Measurements from ENCODE around the gene DLX6.
"Not testable (repeated sequence)": the region's sequence is repeated elsewhere in the genome, so short reads cannot be mapped to it uniquely, and the experiment has no call there.

Gene DLX6

DNA sequence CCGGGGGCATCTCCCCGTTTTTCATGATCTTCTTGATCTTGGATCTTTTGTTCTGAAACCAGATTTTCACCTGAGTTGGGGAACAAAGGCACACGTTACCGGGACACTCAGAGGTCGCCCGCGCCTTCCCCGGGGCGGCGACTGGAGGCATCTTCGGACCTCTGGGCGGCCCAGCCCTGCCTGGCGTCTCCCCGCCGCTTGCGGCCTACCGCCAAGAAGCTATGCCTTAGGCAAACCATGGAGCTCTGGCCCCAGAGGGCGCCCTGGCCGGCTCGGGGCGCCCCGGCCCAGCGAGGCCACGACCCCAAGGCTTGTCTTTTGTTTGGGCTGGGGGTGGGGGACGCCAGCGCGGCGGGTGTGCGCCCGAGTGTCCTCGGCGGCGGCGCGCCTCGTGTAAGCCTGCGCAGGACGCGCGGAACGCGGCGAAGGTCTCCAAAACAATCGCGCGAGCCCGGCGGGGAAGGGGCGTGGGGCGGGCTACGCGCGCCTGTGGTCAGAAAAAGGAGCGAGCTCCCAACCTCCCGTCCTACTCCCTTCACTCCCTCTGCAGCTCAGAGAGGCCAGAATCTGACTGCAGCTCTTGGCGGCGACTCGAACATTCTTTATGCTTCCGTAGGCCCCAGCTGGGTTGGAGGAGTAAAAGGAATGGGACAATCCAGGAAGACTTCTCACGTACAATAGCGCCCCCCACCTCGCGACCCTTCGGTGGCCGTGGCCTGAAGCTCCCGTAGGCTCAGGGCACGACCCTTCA is 15.8 kb downstream of the DLX6 start:
- Mint-ChIP-seq H3K27ac (peak overlapping the region; percentile 45), H3K36me3 (ENCODE audit: low read depth) (peaks cover 6% of the 10 kb centered on the region), H3K27me3 (ENCODE audit: low read depth) (peaks cover 95% of the 10 kb centered on the region), H3K9me3 (no peaks in the 10 kb centered on the region), H3K4me1 (ENCODE audit: low read depth) (peaks cover 13% of the 10 kb centered on the region), H3K4me3 (no peak overlapping the region)

GRCh38 chr7:97021747-97022490 is 16.6 kb downstream of the DLX6 start:
- Mint-ChIP-seq H3K27ac (peak overlapping the region; percentile 70), H3K4me1 (ENCODE audit: low read depth) (peaks cover 21% of the 10 kb centered on the region), H3K36me3 (ENCODE audit: low read depth) (peaks cover 6% of the 10 kb centered on the region), H3K9me3 (no peaks in the 10 kb centered on the region), H3K27me3 (ENCODE audit: low read depth) (peaks cover 95% of the 10 kb centered on the region), H3K4me3 (no peak overlapping the region)

- Mint-ChIP-seq H3K27ac (peak overlapping the region; percentile 70), H3K27me3 (ENCODE audit: low read depth) (peaks cover 95% of the 10 kb centered on the region), H3K9me3 (no peaks in the 10 kb centered on the region), H3K4me3 (no peak overlapping the region), H3K36me3 (ENCODE audit: low read depth) (peaks cover 6% of the 10 kb centered on the region), H3K4me1 (ENCODE audit: low read depth) (peaks cover 28% of the 10 kb centered on the region)
Measured at GRCh38 chr7:97022491-97023306, 17.3 kb downstream of the DLX6 start.

- peaks cover 30% of the 10 kb centered on the region for H3K4me1 Mint-ChIP-seq (ENCODE audit: low read depth)
- no peaks in the 10 kb centered on the region for H3K9me3 Mint-ChIP-seq
- peaks cover 88% of the 10 kb centered on the region for H3K27me3 Mint-ChIP-seq (ENCODE audit: low read depth)
- peaks cover 6% of the 10 kb centered on the region for H3K36me3 Mint-ChIP-seq (ENCODE audit: low read depth)
- H3K27ac Mint-ChIP-seq: peak within 1 kb of the TSS; percentile 65
- H3K4me3 Mint-ChIP-seq: no peak within 1 kb of the TSS
Measured at GRCh38 chr7:97024209-97025129, 19.1 kb downstream of the DLX6 start, which contains the start of gene DLX5. DLX5 (minus strand) TSS chr7:97024831; CDS start chr7:97024623, 208 bp downstream.

- Mint-ChIP-seq H3K27me3 (ENCODE audit: low read depth) (peaks cover 81% of the 10 kb centered on the region), H3K36me3 (ENCODE audit: low read depth) (peaks cover 6% of the 10 kb centered on the region), H3K4me1 (ENCODE audit: low read depth) (peaks cover 30% of the 10 kb centered on the region), H3K4me3 (no peak overlapping the region), H3K9me3 (no peaks in the 10 kb centered on the region), H3K27ac (no peak overlapping the region)
Measured at GRCh38 chr7:97025130-97025499, 19.8 kb downstream of the DLX6 start.

DNA sequence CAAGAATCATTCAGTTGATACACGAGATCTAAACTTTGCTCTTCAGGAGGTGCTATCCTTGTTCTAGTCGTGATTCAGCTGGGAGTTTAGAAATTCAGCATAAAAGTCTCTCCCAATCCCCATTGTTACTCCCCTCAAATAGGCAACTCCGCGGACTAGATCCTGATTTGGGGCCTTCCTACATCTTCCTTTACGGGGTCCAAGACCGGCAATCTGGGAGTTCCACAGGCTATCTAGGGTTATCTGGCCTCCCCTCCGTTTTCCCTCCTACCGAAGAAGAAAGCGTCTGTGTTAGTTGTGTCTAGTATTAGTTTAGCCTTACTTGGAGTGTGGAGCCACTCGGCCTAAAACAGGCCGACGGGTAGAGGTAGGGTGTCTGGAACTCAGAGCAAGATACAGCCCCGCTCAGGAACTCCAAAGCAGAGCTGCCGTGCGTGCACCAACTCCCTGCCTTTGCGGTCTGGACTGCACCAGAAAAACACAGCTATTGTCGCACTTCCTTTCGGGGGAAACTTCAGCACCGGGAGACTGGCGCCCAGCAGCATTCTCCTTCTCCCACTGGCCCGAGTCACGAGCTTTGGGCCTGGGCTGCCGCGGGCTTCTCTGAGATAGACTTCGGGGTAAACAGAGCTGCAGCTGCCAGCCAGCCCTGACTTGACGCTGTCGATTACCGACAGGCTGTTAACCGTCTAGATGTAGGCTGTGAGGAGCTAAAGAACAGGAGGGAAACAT is 20.8 kb downstream of the DLX6 start:
- H3K36me3 Mint-ChIP-seq (ENCODE audit: low read depth): peaks cover 6% of the 10 kb centered on the region
- H3K27me3 Mint-ChIP-seq (ENCODE audit: low read depth): peaks cover 73% of the 10 kb centered on the region
- H3K4me1 Mint-ChIP-seq (ENCODE audit: low read depth): peaks cover 30% of the 10 kb centered on the region
- H3K27ac Mint-ChIP-seq: no peak overlapping the region
- no peaks in the 10 kb centered on the region for H3K9me3 Mint-ChIP-seq
- H3K4me3 Mint-ChIP-seq: no peak overlapping the region

- no peaks in the 10 kb centered on the region for H3K9me3 Mint-ChIP-seq
- peak overlapping the region; percentile 52 for H3K27ac Mint-ChIP-seq
- H3K27me3 Mint-ChIP-seq (ENCODE audit: low read depth): peaks cover 68% of the 10 kb centered on the region
- H3K36me3 Mint-ChIP-seq (ENCODE audit: low read depth): peaks cover 6% of the 10 kb centered on the region
- no peak overlapping the region for H3K4me3 Mint-ChIP-seq
- H3K4me1 Mint-ChIP-seq (ENCODE audit: low read depth): peaks cover 30% of the 10 kb centered on the region
Measured at GRCh38 chr7:97026715-97027426, 21.5 kb downstream of the DLX6 start.

- Mint-ChIP-seq H3K27me3 (ENCODE audit: low read depth) (peaks cover 65% of the 10 kb centered on the region), H3K9me3 (no peaks in the 10 kb centered on the region), H3K4me3 (no peak overlapping the region), H3K27ac (no peak overlapping the region), H3K36me3 (ENCODE audit: low read depth) (peaks cover 3% of the 10 kb centered on the region), H3K4me1 (ENCODE audit: low read depth) (peaks cover 27% of the 10 kb centered on the region)
Measured at GRCh38 chr7:97027427-97028234, 22.3 kb downstream of the DLX6 start.

GRCh38 chr7:97034213-97034852 is 29.0 kb downstream of the DLX6 start:
- not testable (repeated sequence) for H3K9me3 Mint-ChIP-seq; H3K4me1 Mint-ChIP-seq (ENCODE audit: low read depth); H3K4me3 Mint-ChIP-seq; H3K36me3 Mint-ChIP-seq (ENCODE audit: low read depth); H3K27me3 Mint-ChIP-seq (ENCODE audit: low read depth); H3K27ac Mint-ChIP-seq

DNA sequence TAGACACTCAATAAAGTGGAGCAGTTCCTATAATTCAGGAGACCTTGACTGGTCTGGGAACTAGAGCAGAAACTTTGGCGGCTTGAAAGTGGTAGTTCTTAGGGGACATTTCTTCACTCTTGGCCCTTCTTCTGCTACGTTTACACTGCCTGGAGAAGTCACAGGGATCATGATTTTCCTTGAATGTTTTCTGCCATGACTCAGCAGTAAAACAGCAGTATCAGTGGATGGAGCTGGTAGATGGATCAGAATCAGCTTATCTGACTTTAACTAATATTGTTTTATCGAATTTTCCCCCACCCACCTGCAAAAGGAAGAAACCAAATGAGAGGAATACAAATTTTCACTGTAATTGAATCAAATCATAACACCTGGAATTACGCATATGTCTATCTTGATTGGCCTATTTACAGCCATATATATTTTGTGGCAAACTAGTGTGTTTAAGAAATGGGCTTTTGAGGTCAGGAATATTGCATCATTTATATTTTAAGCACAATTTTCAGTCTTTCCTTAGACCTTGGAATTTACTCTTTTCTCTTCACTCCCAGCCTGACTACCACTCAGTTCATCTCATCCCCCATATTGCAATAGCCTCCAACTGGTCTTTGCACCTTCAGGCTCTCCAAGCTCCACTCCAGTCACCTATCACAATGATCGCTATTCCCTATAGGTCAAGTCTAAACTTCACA is 34.2 kb downstream of the DLX6 start:
- no peaks in the 10 kb centered on the region for H3K4me1 Mint-ChIP-seq (ENCODE audit: low read depth)
- peaks cover 23% of the 10 kb centered on the region for H3K27me3 Mint-ChIP-seq (ENCODE audit: low read depth)
- no peak overlapping the region for H3K4me3 Mint-ChIP-seq
- no peaks in the 10 kb centered on the region for H3K9me3 Mint-ChIP-seq
- H3K36me3 Mint-ChIP-seq (ENCODE audit: low read depth): no peaks in the 10 kb centered on the region
- no peak overlapping the region for H3K27ac Mint-ChIP-seq

DNA sequence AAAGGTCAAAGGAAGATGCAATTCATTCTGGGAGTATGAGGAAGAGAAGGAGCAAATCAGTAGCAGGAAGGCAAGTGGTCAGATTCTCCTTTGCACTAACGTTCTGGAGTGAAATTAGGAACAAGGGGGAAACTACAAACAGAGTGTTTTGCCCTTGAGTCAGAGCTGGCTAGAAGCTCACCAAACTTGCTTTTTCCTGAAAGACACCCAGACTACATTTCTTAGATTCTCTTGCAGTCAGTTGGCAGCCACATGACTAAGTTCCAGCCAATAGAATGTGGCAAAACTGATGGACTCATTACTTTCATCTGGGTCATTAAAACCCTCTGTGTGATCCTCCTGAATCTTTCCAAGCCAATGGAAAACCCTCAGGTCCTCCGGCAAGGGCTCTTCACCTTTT is 37.9 kb downstream of the DLX6 start:
- H3K4me3 Mint-ChIP-seq: no peak overlapping the region
- no peak overlapping the region for H3K27ac Mint-ChIP-seq
- H3K4me1 Mint-ChIP-seq (ENCODE audit: low read depth): no peaks in the 10 kb centered on the region
- no peaks in the 10 kb centered on the region for H3K36me3 Mint-ChIP-seq (ENCODE audit: low read depth)
- H3K9me3 Mint-ChIP-seq: no peaks in the 10 kb centered on the region
- H3K27me3 Mint-ChIP-seq (ENCODE audit: low read depth): peaks cover 23% of the 10 kb centered on the region
